Pulmonary artery endothelial cell (primary cell): ENCODE measurements around the gene TBC1D30. TPM values are rescaled to one million over a fixed set of nuclear protein-coding genes. Genes with fewer than 3 reads are reported as not detected.

ENCODE experiments used
- DNase-seq: peaks from one replicate; pipeline ENCODE4 v3.0.0-alpha.2; 2011; ENCODE audit warnings: low read depth, low spot score
- total RNA-seq: library from RNA; depleted of rRNA; stranded (reverse); fragments of >200 nt; gene quantifications from 2 replicates; pipeline ENCODE4 v1.2.3, GENCODE V29; 2014

Gene TBC1D30
- total RNA-seq, 1 donor from 2014 or later, result 19.9 TPM

DNA sequence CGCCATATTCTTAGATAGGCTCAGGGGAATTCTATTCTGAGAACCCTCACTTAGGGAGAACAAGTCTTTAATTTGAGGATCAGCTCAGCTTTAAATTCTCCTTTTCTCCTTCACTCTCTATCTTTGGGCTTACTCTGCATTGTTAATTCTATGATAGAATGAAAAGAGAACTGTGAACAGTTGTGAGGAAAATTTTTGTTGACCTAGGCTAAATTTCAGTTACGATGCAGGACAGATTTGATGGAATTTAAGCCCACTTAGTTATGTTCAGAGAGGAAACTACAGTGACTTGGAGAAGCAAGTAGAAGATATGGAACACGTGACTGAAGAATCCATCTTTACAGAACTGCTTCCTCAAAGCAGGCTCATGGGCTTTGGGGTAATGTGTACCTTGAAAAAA is 82.7 kb downstream of the TBC1D30 start:
- no peak for DNase-seq

DNA sequence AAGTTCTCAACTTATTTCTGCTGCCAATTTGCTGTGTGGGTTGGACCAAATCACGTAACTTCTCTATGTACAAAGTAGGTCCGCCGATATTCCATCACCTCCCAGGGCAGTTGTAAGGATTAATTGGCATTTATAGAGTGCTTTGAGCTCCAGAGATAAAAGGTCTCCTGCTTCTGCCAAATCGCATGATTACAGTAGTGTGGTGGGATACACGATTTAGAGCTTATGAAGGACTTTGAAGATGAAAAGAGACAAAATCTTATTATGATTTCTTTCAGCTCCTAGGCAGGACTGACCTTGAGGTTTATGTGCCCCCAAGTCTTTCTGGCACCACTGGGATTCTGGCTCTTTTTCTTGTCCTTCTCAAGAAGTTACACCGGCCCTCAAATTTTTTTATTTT is 84.7 kb downstream of the TBC1D30 start:
- no peak for DNase-seq

GRCh38 chr12:64911081-64911480 is 86.6 kb downstream of the TBC1D30 start:
- DNase-seq, result no peak

DNA sequence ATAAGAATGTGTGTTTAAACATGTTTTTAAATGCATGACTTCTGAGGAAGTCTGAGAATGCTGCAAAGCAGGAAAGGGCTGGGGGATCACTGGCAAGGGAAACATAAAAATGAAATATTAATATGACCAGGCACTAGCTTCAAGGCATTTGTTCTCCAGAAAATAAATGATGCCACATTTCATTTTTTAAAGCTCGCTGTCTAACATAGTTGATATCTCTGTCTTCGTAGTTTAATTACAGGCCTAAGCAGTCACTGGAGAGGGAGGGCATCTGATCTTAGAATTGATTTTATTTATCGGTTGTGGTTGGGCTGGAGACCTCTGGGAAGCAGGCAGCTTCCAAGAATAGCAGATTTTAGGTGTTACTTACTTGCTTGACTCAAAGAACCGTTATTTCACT is 87.5 kb downstream of the TBC1D30 start:
- no peak for DNase-seq

DNA sequence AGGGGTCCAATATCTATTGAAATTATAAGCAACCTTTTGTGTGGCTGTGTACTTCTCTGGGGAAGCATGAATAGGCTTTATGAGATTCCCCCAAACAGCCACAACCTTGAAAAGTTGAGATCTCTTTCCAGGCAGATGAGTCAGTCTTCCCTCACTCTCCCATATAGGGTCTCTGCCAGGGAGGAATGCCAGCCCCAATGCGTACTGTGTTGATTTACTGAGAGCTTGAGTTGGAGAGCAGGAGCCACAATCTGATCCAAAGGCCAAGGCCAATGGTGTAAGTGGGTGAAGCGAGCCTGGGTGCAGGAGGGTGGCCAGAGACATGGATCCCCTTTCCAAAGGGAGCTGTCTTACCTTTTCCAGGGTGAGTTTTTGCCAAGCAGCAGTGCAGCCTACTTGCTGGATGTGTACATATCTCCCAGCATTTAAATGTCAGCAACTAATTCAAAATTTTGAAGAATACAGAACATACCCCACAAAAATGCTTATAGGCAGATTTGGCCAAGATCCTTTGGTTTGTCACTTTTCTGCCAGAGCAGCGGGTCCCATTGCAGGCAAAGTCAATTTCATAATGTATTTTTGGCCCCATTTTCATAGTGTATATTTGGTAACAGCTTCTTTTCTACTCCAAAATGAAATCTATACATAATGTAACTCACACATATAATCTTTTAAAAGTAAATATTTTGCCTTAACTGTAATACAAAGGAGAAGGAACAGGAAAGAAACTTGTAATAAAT is 88.2 kb downstream of the TBC1D30 start:
- no peak for DNase-seq

DNA sequence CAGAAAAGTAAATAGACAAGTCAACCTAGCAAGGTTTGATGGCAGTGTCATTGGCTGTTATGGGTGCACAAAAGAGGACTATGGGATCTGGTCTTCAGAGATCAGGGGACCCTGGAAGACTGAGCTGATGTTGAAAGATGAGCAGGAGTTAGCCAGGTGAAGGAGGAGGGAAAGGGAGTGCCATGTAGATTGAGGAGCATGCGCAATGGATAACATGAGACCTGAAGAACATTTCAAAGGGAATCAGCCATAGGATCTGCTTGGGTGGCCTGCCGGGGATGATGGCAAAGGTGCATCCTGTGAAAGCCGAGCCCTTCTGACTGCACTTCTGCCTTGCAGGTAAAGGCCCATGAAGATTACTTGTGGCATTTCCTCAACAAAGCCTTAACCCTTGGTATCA is 90.8 kb downstream of the TBC1D30 start:
- no peak for DNase-seq

- DNase-seq, result no peak
Observed at GRCh38 chr12:64916411-64917261, 92.2 kb downstream of the TBC1D30 start.

DNA sequence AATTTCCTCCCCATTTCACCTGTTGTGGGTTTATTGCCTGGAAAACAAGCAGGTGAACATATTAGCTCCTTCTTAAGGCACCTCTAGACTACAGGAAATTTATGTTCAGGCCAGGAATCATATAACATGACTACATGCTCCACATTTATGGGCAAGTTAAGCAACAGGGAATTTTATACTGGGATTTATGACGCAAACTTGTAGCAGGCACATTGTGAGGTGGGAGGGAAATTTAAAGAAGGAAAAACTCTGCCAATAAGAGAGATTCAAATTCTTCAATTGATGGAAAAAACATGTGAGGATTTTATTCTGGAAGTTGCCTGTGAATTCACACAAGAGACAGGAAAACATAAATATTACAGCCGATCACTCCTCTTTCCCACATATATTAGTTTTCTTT is 93.9 kb downstream of the TBC1D30 start:
- no peak for DNase-seq

DNA sequence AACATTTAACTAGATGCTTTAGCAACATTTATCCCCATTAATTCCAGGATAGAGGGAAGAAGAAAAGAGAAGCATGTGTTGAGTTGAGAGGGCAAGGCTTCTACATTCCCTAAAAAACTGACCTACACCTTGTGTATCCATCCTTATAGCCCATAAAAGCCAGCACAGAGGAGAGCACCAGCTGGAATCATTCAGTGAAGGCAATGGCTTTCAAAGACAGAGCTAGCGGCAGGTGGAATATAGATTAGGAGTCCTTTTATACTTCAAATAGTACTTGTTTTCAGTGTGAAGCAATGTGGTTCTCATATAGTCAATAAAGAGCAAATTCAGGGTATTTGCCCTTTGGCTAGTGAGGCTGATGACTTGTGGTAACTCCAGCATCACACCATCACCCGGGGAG is 94.4 kb downstream of the TBC1D30 start:
- no peak for DNase-seq

DNA sequence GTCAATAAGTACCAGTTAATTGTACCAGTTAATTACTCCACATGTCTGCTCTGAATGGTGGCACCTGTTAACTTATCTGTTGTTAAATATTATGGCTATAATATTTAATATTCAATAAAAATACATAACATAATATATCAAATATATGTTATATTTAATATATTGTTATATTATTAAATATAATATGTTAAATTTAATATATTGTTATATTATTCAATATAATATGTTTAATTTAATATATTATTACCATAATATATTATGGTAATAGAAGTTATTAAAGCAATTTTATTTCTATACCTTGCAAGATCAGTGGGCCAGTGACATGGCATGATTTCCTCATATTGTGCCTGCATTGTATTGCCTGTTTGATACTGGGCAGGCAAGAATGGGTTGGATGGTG is 98.4 kb downstream of the TBC1D30 start:
- no peak for DNase-seq

GRCh38 chr12:64923536-64923935 is 99.1 kb downstream of the TBC1D30 start:
- DNase-seq, result no peak

Other genes with a start within 250 kb of the TBC1D30 start
- gene RASSF3, start 214.2 kb upstream of the TBC1D30 start, total RNA-seq, result 45.2 and 59.0 TPM in 2 replicates
- gene GNS, start 65.2 kb upstream of the TBC1D30 start, total RNA-seq, result 230 and 245 TPM in 2 replicates